ENCODE measurements around the gene CFAP92. TPM values are rescaled to one million over a fixed set of nuclear protein-coding genes. Genes with fewer than 3 reads are reported as not detected.

The CFAP92 gene
- total and polyA plus RNA-seq, 2 donors (not counting 3 experiments of a cell fraction or from before 2014, with no cell fraction given), result 0.04 to 0.62 TPM

DNA sequence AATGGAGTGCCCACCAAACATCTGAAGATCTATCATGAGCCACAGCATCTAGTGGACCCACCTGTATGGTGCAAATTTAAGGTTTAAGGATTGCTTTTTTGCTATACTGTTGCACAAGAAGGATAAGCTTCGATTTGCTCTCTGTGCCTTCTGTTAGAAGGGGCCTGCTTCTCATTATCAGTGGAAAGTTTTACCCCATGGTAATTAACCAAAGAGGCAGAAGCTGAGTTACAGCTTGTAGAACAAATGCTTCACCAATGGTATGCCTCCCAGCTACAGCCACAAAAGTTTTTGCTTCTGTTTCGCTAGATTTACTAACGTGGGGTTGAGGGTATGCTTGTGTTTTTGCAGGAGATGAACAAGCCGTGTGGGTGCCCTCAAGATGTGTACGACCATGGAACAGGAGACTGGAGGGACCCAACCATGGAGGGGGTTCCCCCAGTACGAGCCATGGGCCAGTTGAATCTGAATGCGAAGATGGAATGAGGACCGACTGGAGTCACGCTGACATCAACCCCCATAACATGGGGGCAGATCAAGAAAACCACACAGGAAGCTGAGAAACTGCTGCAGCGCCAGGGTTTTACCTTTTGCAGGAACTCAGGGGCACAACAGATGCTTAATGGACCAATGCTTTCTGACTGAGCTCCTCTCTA lies 70.9 kb downstream of the CFAP92 start:
- intact Hi-C loops (cut with micrococcal nuclease), result loop anchor here (5.0 kb wide), 1 partner anchor 46 kb away; the partner anchor contains the start of gene ACAD9
- ChIA-PET CTCF (interaction anchor here (1.8 kb wide), 1 partner anchor 10 kb away, joined by 5 read pairs; no protein-coding TSS in a partner anchor), POLR2A (no interaction called here)
- H4K20me1 ChIP-seq (replicated peaks; ENCODE audit: control insufficient read depth, extremely low read depth, insufficient read depth, low read length), result no peaks in the 10 kb centered on the region
- no TSS peak for BruUV-seq (replicated peaks)
- H3K4me3 ChIP-seq (replicated peaks in 1 of 3; ENCODE audit: insufficient read depth in 1 of 3, low read depth in 1 of 3, low read length in 3 of 3), result no peak overlapping the region
- no peaks in the 10 kb centered on the region for H3K36me3 ChIP-seq (ENCODE audit: control insufficient read depth in 2 of 2, extremely low read depth in 1 of 2, insufficient read depth in 2 of 2, low read length in 2 of 2)
- H2AFZ ChIP-seq (ENCODE audit: low read depth, low read length), result no peak overlapping the region
- no peaks in the 10 kb centered on the region for H3K27me3 ChIP-seq (ENCODE audit: control insufficient read depth in 2 of 2, insufficient read depth in 2 of 2, low read length in 2 of 2)
- no peak overlapping the region for H3K27ac ChIP-seq (ENCODE audit: insufficient read depth, low read depth, low read length)
- no peak overlapping the region for H3K9ac ChIP-seq (replicated peaks; ENCODE audit: extremely low read depth, insufficient read depth, low read length)
- no peaks in the 10 kb centered on the region for H3K79me2 ChIP-seq (ENCODE audit: control insufficient read depth, insufficient read depth, low read length)
- no peak for DNase-seq (ENCODE audit: low read depth, low spot score)
- no peaks in the 10 kb centered on the region for H3K4me1 ChIP-seq (ENCODE audit: control insufficient read depth, extremely low read depth, insufficient read depth, low read length)
- peaks cover 8% of the 10 kb centered on the region for H3K9me3 ChIP-seq (replicated peaks; ENCODE audit: control insufficient read depth, insufficient read depth, low read length)
- no peaks in the 10 kb centered on the region for H3K9me1 ChIP-seq (replicated peaks; ENCODE audit: control insufficient read depth, extremely low read depth, insufficient read depth, low read length)
- no peak overlapping the region for H3K4me2 ChIP-seq (ENCODE audit: insufficient read depth, low read length)
- dilution Hi-C loops (cut with MboI; ENCODE audit: extremely low pct_ligation_motif_present, low sequenced_read_pairs), result loop anchor here (25.0 kb wide), 1 partner anchor 189 kb away; the partner anchor contains the start of gene RAB43
- FAIRE-seq, result no peak
- no peak for TF ChIP-seq JUN (IDR thresholded peaks at IDR 0.05; ENCODE audit: borderline replicate concordance, insufficient read depth, insufficient read length, low read depth)

DNA sequence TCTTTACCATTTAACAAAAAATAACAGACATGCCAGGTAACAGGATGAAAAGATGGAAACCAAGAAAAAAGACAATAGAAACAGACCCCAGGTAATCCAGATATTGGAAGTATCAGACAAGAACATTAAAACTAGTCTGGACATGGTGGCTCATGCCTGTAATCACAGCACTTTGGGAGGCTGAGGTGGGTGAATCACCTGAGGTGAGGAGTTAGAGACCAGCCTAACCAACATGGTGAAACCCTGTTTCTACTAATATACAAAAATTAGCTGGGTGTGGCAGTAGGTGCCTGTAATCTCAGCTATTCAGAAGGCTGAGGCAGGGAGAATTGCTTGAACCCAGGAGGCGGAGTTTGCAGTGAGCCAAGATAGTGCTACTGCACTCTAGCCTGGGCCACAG lies 73.9 kb downstream of the CFAP92 start:
- no peak overlapping the region for H3K27ac ChIP-seq (ENCODE audit: insufficient read depth, low read depth, low read length)
- ChIA-PET POLR2A (no interaction called here), CTCF (no interaction called here)
- H3K9me1 ChIP-seq (replicated peaks; ENCODE audit: control insufficient read depth, extremely low read depth, insufficient read depth, low read length), result no peaks in the 10 kb centered on the region
- no peak for DNase-seq (ENCODE audit: low read depth, low spot score)
- no peak for FAIRE-seq
- H4K20me1 ChIP-seq (replicated peaks; ENCODE audit: control insufficient read depth, extremely low read depth, insufficient read depth, low read length), result no peaks in the 10 kb centered on the region
- intact Hi-C loops (cut with micrococcal nuclease) (loop anchor here (5.0 kb wide), 1 partner anchor 43 kb away; the partner anchor contains the start of gene ACAD9), dilution Hi-C loops (cut with MboI; ENCODE audit: extremely low pct_ligation_motif_present, low sequenced_read_pairs) (loop anchor here (25.0 kb wide), 1 partner anchor 192 kb away; the partner anchor contains the start of gene RAB43)
- no peak overlapping the region for H3K4me3 ChIP-seq (replicated peaks in 1 of 3; ENCODE audit: insufficient read depth in 1 of 3, low read depth in 1 of 3, low read length in 3 of 3)
- no peaks in the 10 kb centered on the region for H3K79me2 ChIP-seq (ENCODE audit: control insufficient read depth, insufficient read depth, low read length)
- no peak overlapping the region for H2AFZ ChIP-seq (ENCODE audit: low read depth, low read length)
- no peaks in the 10 kb centered on the region for H3K4me1 ChIP-seq (ENCODE audit: control insufficient read depth, extremely low read depth, insufficient read depth, low read length)
- no peak overlapping the region for H3K9ac ChIP-seq (replicated peaks; ENCODE audit: extremely low read depth, insufficient read depth, low read length)
- H3K4me2 ChIP-seq (ENCODE audit: insufficient read depth, low read length), result no peak overlapping the region
- TF ChIP-seq FOS (IDR thresholded peaks at IDR 0.05; ENCODE audit: borderline replicate concordance, insufficient read depth, low read length) (no peak), GATA2 (IDR thresholded peaks at IDR 0.05; ENCODE audit: insufficient read depth, insufficient read length, low read depth, low read length) (no peak), POLR2AphosphoS5 (IDR thresholded peaks at IDR 0.05; ENCODE audit: insufficient read depth, low read depth, low read length) (no peak), POLR2A (IDR thresholded peaks at IDR 0.05; ENCODE audit: low read depth, low read length) (no peak)
- no TSS peak for BruUV-seq (replicated peaks)
- peaks cover 0 to 4% of the 10 kb centered on the region in 2 experiments for H3K36me3 ChIP-seq (ENCODE audit: control insufficient read depth in 2 of 2, extremely low read depth in 1 of 2, insufficient read depth in 2 of 2, low read length in 2 of 2)
- no peaks in the 10 kb centered on the region for H3K27me3 ChIP-seq (ENCODE audit: control insufficient read depth in 2 of 2, insufficient read depth in 2 of 2, low read length in 2 of 2)
- H3K9me3 ChIP-seq (replicated peaks; ENCODE audit: control insufficient read depth, insufficient read depth, low read length), result peaks cover 6% of the 10 kb centered on the region
